Heart right ventricle (tissue), 16 donors: ENCODE results near the gene ITGA2B. TPM values are rescaled to one million over a fixed set of nuclear protein-coding genes. Genes with fewer than 3 reads are reported as not detected.

ENCODE experiments used
- ATAC-seq, 8 donors: fragments of 200-7000 bp; cut with Tn5 transposase; one replicate each; pipeline ENCODE4 v1.9.1; 2020; ENCODE audit warnings: mild to moderate bottlenecking in 8 of 8, moderate library complexity in 8 of 8, moderate number of reproducible peaks in 1 of 8
- DNase-seq, 2 donors: peaks; one replicate each; pipeline ENCODE4 v3.0.0-alpha.2; 2020
- H3K27ac ChIP-seq, 10 donors: fragments of 200-600 bp; sonication (generic) in 2 of 10; one replicate each; pipeline versions ENCODE4 v1.5.0 to v1.8.0; 2020 to 2022; ENCODE audit warnings: mild to moderate bottlenecking in 3 of 10
- H3K27me3 ChIP-seq, 7 donors: fragments of 200-600 bp; one replicate each; pipeline ENCODE4 v1.8.0; 2021 to 2022; ENCODE audit warnings: mild to moderate bottlenecking in 2 of 7
- H3K36me3 ChIP-seq, 9 donors: fragments of 200-600 bp; sonication (generic) in 1 of 9; one replicate each; pipeline versions ENCODE4 v1.5.0 to v1.8.0; 2020 to 2022; ENCODE audit warnings: mild to moderate bottlenecking in 2 of 9
- H3K4me1 ChIP-seq, 9 donors: fragments of 200-600 bp; sonication (generic) in 1 of 9; one replicate each; pipeline versions ENCODE4 v1.5.0 to v1.8.0; 2020 to 2022; ENCODE audit warnings: mild to moderate bottlenecking in 4 of 9
- H3K4me3 ChIP-seq, 10 donors: fragments of 200-600 bp; sonication (generic) in 2 of 10; one replicate each; pipeline versions ENCODE4 v1.5.0 to v1.8.0; 2020 to 2022; ENCODE audit warnings: mild to moderate bottlenecking in 7 of 10, moderate library complexity in 2 of 10
- H3K9me3 ChIP-seq, 11 donors: fragments of 200-600 bp in 10 of 11; sonication (generic) in 2 of 11; one replicate each; pipeline versions ENCODE4 v1.5.0 to v1.8.0; 2013 to 2022; ENCODE audit warnings: mild to moderate bottlenecking in 2 of 11, control low read depth in 1 of 11, moderate library complexity in 1 of 11
- CTCF ChIP-seq, 9 donors: fragments of 200-600 bp; sonication (generic) in 2 of 9; IDR thresholded peaks; one replicate each; pipeline versions ENCODE4 v1.5.0 to v1.8.0; 2021 to 2022; ENCODE audit warnings: antibody characterized with exemption in 9 of 9, mild to moderate bottlenecking in 5 of 9, moderate library complexity in 1 of 9
- WGBS, 2 donors: extraction: QIAGEN DNeasy Blood & Tissue Kit; methylation state at CpG; one replicate each; pipeline ENCODE4 v1.1.7; 2013; ENCODE audit warnings: inconsistent platforms in 1 of 2; 5-methylcytosine and 5-hydroxymethylcytosine counted together
- intact Hi-C, 10 donors: fragments of 100-400 bp; cut with DNase I; formaldehyde crosslinking; loops; one replicate each; pipeline versions ENCODE4 v1.11.1 to v1.14.2; 2022
- polyA plus RNA-seq, 2 donors: library from polyadenylated mRNA; stranded (reverse); fragments of 200-250 nt; gene quantifications; one replicate each; pipeline ENCODE4 v1.2.3, GENCODE V29; 2013
- total RNA-seq, 10 donors: library from RNA; stranded (reverse); fragmentation: NEBNext Ultra II Directional in 3 of 10; extraction: Animal tissue kit (Norgen Biotek cat#: 25700) in 3 of 10; gene quantifications; one replicate each; pipeline versions ENCODE4 v1.2.1 to v1.2.4, GENCODE V29; 2021 to 2023
- donor health status: Arrhythmogenic right ventricular cardiomyopathy.
- donor health status: ischemic (EF 13 %, LVEDD 7.1; RV severe dilation, severe dysfunction).
- donor health status: healthy with polysubstance abuse.
- donor health status: DM: no; HTN: yes; CAD: no.
- donor health status: DM: no; HTN: no; CAD: no.
- donor health status: ischemic (EF 25% LVEDD 6.9; RV normal size, moderate dysfunction).
- donor health status: ischemic (EF 25% LVEDD 5.7; RV mildly dilated, moderate dysfunction).
- donor health status: healthy.
- donor health status: DM: yes; HTN: yes; CAD: no.
- donor health status: Ischemic cardiomyopathy.
- donor health status: ischemic (EF 35%, LVEDD 5.7; RV mildly dilated, moderate dysfunction).
- donor health status: nonischemic (EF 11% LVEDD 7.7; RV severe dilation, severe dysfunction).
- donor health status: DM: yes; HTN: yes; CAD: no.
- donor health status: PGD.
- donor health status: ischemic (EF 29% LVEDD 5.4; RV normal size, mild dysfunction).
- donor health status: nonischemic (EF 23%, LVEDD 6.1; RV moderate dilation, normal function).

ITGA2B gene
- total and polyA plus RNA-seq, 12 donors: 0.18 to 1.2 (median 0.62) TPM; not detected in 1

GRCh38 chr17:44355642-44356099 is 33.8 kb downstream of the ITGA2B start:
- H3K36me3 ChIP-seq: peaks cover 0 to 26% (median 20%) of the 10 kb centered on the region in 9 donors
- WGBS, 2 donors: 87 to 91% methylated on average over 17 of the region's 17 CpGs
- H3K4me1 ChIP-seq: peaks cover 0 to under 1% (median 0%) of the 10 kb centered on the region in 9 donors
- no peaks in the 10 kb centered on the region for H3K27me3 ChIP-seq
- H3K9me3 ChIP-seq: no peaks in the 10 kb centered on the region
- TF ChIP-seq CTCF (IDR thresholded peaks at IDR 0.05): no peak
- H3K27ac ChIP-seq: no peak overlapping the region
- DNase-seq: no peak
- no peak for ATAC-seq
- H3K4me3 ChIP-seq: no peak overlapping the region
- intact Hi-C loops: no loop called here

GRCh38 chr17:44354582-44355561 is 34.6 kb downstream of the ITGA2B start:
- peak in 8 of 9 donors; percentile 29 to 58 (median 38) for TF ChIP-seq CTCF (IDR thresholded peaks at IDR 0.05)
- ATAC-seq (peak in 1 of 8 donors; percentile 16), DNase-seq (peak in 1 of 2 donors; percentile 70)
- Histone ChIP-seq H3K36me3 (peaks cover 0 to 34% (median 27%) of the 10 kb centered on the region in 9 donors), H3K27me3 (no peaks in the 10 kb centered on the region), H3K4me3 (peak overlapping the region in 4 of 10 donors; percentile 23 to 51 (median 30)), H3K9me3 (no peaks in the 10 kb centered on the region), H3K4me1 (no peaks in the 10 kb centered on the region), H3K27ac (peak overlapping the region in 1 of 10 donors; percentile 28)
- intact Hi-C loops: loop anchor here in 1 of 10 donors (5.0 kb wide), 1 partner anchor 167 kb away; no protein-coding TSS in a partner anchor
- WGBS, 2 donors: 46 to 52% methylated on average over 69 to 77 of the region's 77 CpGs

GRCh38 chr17:44353672-44354331 is 35.6 kb downstream of the ITGA2B start:
- Histone ChIP-seq H3K36me3 (peaks cover 0 to 44% (median 31%) of the 10 kb centered on the region in 9 donors), H3K27ac (peak overlapping the region in 4 of 10 donors; percentile 23 to 60 (median 48)), H3K4me1 (peaks cover 0 to 8% (median 0%) of the 10 kb centered on the region in 9 donors), H3K9me3 (no peaks in the 10 kb centered on the region), H3K27me3 (no peaks in the 10 kb centered on the region), H3K4me3 (peak overlapping the region in 9 of 10 donors; percentile 25 to 51 (median 40))
- ATAC-seq: peak in 3 of 8 donors; percentile 21 to 41 (median 33)
- no peak for TF ChIP-seq CTCF (IDR thresholded peaks at IDR 0.05)
- 23 to 39% methylated on average over 87 to 98 of the region's 98 CpGs for WGBS, 2 donors
- peak in 1 of 2 donors; percentile 54 for DNase-seq
- intact Hi-C loops: loop anchor here in 1 of 10 donors (5.0 kb wide), 1 partner anchor 168 kb away; no protein-coding TSS in a partner anchor
